Eye (tissue), 1 donor: ENCODE measurements around the gene NRXN3.

Source experiments
- DNase-seq: peaks from one replicate; pipeline ENCODE4 v3.0.0-alpha.2; 2015

Gene NRXN3

DNA sequence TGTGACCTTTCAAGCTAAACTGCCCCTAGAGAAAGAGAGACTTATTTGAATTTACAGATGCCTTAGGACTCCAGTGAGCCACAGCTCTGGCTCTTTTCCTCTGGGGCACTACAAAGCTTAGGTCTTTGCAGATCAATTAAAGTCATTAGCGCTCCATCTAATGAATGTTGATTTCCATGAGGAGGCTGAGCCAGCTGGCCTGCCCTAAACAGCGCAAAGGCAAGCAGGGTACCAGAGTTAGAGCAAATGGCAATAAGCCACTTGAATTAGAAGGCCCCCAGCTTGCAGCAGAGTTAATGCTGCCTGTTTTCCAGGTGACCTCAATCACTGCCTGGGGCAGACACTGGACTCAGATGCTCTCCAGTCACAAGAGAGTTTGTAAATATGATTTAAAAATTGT lies 1345.8 kb downstream of the NRXN3 start:
- DNase-seq: peak; percentile 55

DNA sequence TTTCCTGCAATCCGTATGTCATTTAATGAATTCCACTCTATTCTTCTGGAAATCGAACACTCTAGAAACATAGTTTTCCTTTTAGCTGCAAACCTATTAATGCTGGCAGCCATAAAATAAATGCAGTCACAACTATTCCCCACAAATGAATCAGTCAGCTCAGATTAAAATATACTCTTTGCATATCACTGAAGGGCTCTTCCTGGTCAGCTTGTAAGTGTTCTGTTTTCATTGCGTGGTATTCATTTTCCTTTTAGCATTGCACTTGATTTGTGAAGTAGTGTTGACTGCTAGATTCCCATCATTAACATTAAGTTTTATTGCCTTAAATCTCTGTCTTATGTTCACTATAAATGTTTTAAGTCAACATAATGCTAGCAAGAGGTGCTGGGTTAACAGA lies 1355.2 kb downstream of the NRXN3 start:
- DNase-seq: no peak

DNA sequence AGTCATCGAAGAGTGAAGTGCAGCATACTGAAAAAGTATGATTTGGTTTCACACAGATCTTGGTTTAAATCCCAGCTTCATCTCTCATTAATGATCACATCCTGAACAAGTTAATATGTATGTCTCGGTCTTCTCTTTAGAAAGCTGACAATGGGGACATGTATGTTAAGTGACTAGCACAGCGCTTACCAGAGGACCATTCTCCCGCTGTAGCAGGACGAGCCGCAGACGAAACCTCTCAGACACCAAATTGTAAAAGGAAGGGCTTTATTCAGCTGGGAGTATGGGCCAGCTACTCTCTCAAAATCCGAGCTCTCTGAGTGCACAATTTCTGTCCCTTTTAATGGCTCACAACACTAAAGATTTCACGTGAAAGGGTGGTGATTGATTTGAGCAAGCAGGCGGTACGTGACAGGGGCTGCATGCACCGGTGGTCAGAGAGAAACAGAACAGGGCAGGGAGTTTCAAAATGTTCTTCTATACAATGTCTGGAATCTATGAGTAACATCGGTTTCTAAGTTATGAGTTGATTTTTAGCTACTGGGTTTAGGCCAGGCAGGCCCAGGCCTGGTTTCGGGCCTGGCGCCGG lies 1358.7 kb downstream of the NRXN3 start:
- peak; percentile 37 for DNase-seq

DNA sequence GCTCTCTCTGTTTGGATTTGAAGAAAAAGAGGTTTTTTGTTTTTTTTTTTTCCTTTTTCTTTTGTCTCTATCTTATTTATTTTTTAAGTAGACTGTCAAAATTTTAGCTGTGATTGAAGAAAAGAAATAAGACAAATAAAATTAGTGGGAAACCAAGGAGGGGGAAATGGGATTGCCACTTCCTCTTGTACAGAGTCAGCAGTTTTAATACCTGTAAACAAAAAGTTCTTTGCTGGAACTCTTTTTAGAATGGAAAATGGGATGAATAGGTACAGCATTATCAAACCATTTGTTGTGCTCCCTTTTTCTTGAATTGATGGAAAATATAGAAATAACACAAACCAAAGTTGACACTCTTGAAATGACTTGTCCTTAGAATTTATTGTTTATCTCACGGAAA lies 1360.4 kb downstream of the NRXN3 start:
- no peak for DNase-seq

DNA sequence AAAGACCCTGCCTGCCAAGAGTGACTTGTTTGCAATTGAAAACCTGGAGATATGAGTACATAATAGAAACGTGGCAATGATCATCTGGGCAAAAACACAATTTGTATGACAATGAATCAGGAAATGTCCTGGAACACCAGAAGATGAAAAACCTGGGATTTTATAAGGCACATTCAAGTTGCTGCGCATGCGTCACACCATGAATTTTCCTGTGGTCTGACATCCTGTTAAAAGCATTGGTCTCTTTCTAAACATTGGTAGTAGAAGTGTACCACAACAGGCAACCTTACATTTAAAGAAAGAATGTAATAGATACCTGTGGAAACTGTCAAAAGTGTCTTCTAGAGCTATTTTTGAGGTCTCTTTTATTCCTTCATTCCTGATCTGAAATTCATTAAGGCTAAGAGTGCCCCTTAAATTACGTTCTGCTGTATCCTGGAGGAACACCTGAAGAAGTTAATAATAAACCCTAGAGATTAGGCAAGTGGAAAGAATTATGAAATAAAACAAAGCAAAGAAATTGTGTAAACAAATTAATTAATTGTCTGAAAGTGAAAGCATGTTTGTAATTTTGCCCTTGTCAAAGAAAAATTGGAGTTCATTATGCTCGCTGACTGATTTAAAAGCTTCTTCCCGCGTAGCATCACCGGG lies 1364.7 kb downstream of the NRXN3 start:
- DNase-seq: no peak

DNA sequence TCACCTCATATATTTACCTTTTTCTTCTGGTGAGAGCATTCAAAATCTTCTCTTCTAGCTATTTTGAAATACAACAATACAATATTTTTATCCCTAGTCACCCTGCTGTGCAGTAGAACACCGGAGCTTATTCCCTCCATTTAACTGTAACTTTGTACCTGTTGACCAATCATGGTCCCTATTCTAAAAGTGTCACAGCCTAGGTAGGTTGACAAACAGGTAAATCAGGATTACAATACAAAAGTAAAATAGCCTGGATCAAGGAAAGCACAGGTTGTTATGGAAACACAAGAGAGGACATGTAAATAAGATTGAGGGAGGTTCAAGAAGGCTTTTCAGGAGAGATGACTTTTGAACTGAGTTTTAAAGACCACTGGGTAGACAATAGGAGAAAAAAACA lies 1370.2 kb downstream of the NRXN3 start:
- DNase-seq: no peak

DNA sequence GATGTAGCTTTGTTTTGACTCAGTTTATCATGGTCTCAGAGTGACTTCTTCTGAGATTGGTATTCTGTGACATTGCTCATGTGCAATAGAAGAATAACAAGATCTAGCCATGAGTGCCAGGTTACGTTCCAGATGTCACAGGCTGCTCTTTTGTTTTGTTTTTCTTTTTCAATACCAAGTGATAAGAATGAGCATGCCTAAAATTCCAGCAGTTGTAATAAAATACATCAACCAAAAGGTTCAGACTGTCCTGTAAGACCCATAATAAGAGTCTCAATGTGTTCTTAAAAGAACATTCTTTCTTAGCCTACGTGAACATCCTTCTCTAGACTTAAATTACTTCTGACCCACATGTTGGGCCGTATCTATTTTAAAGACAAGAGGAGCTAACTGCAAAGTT lies 1371.9 kb downstream of the NRXN3 start:
- DNase-seq: no peak

DNA sequence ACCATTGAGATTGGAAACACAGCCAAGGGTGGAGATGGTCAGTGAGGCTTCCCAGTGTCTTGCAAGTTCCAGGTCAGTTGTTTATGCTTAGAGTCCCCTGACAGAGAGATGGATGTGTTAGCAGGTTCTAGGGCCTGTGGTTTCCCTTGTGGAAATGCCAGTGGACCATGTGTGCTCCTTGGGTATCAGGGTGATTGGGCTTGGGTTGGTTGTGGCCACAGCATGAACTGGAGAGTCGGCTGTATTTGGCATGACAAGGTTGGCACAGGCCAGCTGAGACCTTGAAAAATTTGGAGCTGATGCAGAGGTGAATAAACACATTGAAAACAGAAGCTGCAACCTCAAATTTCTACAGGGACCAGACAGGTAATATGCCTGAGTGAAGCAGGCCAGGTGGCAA lies 1373.2 kb downstream of the NRXN3 start:
- DNase-seq: no peak

DNA sequence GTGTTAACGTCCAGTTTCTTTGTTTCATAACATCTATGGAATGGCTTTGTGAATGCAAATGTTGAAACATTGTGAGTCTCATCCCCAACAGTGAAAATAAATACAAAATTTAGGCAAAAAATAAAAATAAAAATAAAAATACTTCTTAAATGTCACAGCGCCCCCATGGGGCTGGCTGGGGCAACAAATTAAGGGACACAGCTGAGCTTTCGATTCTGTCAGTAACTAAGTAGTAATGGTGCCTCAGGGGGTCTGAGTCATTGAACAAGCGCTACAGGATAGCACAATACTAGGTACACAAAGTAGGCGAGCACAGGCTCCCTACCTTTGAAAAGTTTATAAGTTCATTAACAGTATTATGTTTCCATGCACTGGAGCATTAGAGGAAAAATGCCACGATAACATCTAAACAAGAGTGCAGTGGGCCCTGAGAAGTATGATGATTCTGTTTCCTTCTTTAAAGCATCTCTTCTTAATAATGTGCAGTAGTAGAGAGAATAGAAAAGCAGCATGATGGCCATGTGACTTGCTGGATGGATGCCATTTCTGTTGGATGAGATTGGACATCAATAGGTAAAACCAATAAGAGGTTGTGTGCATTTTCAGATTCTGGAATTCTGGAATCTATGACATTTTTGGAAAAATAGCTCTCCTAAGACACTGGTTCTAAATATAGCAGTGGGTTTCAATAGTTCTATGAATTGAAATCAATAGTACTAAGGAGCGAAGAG lies 1374.0 kb downstream of the NRXN3 start:
- DNase-seq: no peak

DNA sequence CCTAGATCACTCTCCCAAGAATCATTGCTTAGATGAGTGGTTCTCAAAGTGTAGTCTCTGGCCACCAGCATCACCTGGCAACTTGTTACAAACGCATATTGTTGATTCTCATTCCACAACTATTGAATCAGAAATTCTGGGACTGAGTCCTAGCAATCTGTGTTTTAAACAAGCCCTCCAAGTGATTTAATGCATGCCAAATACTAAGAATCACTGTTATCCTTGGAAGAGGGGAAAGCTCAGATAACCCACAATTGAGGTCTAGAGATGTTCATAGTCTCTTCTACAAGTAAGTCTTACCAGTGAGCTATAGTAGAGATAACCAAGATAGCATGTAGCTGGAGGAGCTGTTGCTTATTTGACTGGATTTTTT lies 1374.5 kb downstream of the NRXN3 start:
- DNase-seq: no peak

DNA sequence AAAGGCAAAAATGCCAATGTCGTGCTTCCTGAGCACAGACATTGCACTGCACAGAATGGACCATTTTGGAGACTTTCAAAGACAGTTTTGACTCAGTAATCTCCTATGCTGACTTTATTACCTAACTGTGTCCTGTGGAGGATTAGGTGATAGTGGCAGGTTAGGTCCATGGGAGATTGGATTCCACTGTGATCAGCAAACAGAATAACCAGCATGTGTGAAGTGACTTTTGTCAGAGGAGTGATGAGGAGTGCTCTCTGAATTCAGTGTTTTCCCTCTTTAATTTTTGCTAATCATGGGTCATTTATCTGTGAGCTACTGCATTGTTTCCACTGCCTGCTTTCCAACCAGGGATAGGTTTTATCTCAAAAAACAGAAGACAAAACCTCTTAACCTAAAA lies 1378.7 kb downstream of the NRXN3 start:
- no peak for DNase-seq

DNA sequence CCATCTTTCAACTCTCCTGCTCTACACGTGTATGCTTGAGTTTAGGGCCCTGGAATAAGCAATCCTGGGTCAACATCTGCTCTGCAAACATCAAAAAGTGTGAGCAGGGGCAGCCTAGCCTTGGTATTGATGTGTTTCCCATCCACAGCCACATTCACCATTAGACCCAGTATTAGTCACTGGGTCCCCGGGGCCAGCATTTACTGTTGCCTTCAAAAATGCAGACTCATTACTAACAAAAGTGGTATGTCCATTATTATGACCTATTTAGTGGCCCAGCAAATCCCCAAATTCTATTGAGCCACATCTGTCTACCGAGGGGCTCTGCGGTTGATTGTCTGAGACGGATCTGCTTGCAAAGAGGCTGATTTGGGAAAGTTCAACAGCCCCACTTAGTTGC lies 1379.3 kb downstream of the NRXN3 start:
- DNase-seq: no peak

DNA sequence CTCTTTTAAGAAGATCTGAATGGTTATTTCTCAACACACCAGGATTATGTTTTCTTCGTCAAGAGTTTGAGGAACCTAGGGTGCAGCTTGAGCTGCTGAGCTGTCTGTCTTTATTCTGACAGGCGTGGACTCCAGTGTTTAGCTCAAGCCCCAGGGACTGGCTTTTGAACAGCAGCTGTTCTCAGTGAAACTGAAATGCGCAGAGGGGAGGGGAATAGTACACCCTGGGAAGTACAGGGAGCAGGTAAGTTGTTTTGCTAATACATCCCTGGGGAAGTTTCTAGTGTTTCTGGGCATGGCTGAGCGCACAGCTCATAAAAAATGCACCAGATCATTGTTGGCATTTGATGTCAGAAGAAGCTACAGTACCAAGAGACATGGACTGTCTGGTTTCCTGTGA lies 1381.3 kb downstream of the NRXN3 start:
- DNase-seq: peak; percentile 71

DNA sequence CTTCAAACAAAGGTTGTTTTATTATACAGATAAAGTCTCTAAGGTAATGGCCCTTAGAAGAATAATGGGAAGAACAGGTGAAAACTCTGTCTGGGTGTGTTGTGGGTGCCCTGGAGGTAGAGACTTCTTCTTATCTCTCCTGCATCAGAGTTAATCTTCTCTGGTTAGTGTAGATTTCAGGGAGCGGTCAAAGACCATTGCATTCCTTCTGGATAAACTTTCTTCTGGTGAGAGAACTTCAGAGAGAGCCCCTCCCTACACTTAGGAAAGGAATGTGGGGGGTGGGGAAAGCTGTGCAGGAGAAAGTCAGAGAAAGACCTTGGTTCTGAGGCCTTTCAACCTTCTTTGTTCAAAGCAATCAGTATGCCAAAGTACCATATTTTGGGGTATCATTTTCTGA lies 1382.6 kb downstream of the NRXN3 start:
- DNase-seq: no peak

DNA sequence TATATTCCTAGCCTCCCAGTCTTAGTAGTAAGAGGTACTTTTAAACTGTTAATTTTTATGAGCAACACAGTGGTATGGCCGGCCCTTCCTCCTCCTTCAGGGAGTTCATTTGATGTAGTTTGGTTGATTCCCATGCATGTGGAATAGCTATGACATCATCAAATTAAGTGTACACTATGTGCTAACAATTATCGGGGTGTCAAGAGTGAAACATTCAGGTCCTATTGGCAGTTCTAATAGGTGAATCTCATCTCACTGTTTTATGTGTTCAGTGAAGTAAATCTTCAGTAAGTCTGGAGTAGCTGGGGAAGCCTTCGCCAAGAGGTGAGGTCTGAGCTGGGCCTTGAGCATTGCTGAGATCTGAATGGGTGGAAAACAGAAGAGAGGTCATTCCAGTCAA lies 1384.6 kb downstream of the NRXN3 start:
- no peak for DNase-seq

DNA sequence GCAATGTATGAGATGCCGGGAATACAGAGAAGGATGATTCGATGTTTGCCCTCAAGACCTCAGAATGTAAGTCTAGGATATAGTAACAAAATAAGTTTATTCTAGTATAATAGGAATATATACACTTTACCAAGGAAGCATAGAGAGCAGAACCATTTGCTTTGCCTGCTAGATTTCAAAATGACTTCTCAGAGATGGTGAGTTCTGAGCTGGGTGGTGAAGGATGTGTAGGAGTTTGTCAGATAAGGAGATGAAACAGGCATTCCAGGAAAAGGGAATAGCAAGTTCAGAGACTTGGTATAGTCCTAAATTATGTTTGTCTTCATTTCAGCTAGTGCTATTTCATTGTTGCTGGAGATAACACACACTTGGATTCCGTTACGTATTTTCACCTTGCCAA lies 1385.3 kb downstream of the NRXN3 start:
- no peak for DNase-seq

DNA sequence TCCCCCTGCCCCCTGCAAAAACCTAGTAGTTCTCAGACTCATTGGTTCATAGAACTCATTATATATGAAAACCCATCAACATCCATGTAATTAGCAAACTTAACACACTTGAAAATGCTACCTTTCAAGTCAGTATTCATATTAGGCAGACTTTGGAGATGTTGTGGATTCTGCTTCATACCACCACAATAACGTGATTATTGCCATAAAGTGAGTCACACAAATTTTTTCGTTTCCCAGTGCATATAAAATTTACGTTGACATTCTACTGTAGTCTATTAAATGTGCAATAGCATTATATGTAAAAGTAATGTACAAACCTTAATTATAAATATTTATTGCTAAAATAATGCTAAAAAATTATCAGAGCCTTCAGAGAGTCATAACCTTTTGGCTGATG lies 1387.1 kb downstream of the NRXN3 start:
- DNase-seq: no peak

DNA sequence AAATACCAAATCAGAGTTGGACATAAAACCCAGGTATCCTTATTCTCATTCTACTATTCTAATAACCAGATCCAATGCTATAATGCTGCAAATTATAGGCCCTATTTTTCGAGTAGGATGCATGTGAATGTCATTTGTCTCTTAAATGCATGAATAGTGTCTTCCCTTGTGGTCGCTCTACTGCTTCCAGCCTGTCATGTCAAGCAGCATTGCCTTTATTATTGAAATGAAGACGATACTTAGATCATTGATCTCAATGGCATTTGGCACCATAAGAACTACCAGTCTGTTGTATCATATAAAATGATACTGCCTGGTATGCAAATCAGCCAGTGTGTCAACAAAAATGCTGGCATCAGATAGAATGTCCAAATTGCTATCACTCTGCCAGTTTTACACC lies 1392.0 kb downstream of the NRXN3 start:
- DNase-seq: no peak

DNA sequence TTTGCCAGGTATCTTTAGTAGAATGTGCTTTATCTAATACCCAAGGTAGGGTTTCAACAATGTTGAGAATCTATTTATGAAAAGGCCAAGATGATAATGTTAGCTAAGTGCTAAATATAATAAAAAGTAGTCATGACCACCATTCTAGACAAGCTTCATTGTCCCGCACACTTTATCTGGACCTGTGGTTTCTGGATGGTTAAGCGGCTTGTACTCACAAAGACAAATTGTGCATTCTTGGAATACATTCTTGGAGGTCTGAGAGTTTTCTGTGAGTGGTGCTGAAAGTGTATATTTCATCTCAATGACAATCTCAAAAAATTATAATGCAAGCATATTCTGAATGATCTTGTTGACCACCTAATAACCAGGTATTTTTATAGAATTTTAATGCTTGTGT lies 1394.2 kb downstream of the NRXN3 start:
- DNase-seq: no peak

DNA sequence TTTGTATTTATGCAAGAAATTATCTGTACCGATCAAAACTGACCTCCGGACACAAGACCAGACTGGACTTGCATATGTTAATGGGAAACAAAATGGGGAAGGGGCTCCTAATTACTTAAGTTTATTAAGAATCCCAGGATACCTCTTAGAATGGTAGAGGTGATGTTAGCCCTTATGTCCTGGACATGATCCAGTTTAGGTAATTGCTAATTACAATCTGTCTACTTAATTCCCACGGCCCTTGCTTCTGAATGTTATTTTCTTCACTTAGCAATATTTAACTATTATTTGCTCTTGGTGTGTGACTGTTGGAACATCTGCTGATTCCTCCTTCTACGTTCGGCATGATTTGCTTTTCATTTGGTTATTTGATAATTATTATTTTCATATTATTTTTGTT lies 1397.1 kb downstream of the NRXN3 start:
- no peak for DNase-seq

DNA sequence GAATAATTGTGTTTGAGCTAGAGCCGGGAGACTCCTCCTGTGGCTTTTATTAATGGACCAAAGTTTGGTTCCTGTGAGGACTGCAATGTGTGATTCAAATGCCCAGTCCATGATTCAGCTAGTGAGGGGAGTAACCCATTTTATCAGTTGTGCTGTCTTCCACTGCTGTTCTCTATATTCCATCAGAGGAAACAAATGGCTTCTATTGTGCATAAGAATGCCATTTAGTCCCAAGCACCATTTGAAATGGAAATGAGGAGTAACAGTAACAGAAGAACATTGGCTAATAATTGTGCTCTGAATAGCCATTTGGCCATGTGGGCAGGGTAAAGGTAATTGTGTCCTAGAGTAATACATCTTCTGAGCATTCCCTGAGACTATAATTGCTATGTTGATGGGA lies 1398.4 kb downstream of the NRXN3 start:
- no peak for DNase-seq

DNA sequence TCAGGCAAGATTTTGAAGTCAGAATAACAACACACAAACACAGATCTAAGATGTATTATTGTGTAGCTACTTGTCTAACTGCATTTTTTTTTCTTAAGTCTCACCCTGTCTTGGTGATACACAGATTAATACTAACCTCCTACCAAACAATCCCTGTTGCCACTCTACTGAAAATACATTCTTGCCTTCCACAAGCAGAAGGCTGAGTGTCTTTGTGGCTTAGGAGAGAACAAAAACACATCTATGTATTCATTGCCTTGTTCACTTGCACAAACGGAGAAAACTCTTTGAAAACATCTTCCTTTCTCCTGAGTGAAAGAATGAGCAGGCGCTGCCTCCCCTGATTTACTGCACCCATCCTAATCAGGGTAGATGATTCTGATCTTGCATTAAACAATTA lies 1398.9 kb downstream of the NRXN3 start:
- no peak for DNase-seq

DNA sequence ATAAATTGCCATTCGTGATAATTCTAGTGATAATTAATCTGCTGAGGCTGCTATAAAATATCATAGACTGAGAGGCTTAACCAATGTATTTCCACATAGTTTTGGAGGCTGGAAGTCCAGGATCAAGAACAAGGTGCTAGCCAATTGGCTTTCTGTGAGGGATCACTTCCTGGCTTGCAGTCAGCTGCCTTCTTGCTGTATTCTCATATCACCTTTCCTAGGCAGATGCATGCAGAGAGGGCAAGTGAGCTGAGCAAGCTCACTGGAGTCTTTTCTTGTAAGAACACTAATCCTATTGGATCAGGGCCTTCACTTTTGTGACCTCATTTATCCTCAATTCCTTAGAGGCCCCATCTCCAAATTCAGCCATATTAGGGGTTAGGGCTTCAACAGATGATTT lies 1400.5 kb downstream of the NRXN3 start:
- DNase-seq: no peak

DNA sequence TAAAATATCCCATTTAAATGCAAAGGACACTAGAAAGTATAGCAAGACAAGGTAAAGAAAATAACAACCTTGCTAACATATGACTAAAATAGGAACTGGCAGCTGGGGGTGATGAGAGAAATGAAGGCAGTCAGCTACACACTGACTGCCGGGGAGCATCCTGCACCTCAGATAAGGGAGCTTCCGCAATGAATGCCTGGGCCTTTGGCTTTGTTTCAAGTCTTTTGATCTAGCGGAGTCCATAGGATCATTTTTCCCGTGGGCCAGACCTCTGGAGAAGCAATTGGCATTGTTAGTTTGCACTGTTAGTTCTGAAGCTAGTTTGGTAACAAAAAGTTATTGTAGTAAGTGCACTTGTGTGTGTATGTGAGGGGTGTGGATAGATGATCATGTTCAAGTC lies 1401.2 kb downstream of the NRXN3 start:
- DNase-seq: no peak

DNA sequence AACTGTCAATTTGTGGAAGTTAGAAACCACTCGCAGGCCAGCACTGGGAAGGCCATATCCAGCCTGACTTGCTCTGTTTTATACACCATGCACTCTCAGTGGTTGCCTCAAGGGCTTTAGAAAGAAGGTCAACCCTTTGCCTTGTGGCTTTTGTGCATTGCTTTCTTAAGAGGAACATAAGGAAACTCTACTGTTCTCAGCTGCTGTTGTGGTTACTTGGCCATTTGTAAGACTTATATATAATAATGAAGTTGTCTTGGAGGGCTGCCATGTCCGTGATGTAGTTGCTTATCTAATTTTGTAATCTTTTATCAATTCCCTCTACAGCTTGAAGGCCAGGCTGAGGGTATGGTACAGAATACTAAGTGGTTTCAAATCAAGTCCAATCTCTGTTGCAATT lies 1403.3 kb downstream of the NRXN3 start:
- no peak for DNase-seq
